IPS DF 6.9 (cell line): ENCODE results near the gene ZNF423.

Source experiments
- DNase-seq: peaks from one replicate; pipeline ENCODE4 v3.0.0-alpha.2; 2013; ENCODE audit warnings: low read depth, low spot score
- H3K27ac ChIP-seq: one replicate; pipeline ENCODE4 v1.5.1; 2013; ENCODE audit warnings: low read length, control low read depth
- H3K27me3 ChIP-seq: 2 replicates; pipeline ENCODE4 v1.6.1; 2013; ENCODE audit warnings: mild to moderate bottlenecking, low read length; ENCODE audit not compliant: control insufficient read depth, insufficient read depth
- H3K36me3 ChIP-seq: 2 replicates; pipeline ENCODE4 v1.6.1; 2013; ENCODE audit warnings: low read length; ENCODE audit not compliant: control insufficient read depth, insufficient read depth
- H3K4me1 ChIP-seq: 2 replicates; pipeline ENCODE4 v1.6.1; 2013; ENCODE audit warnings: low read length; ENCODE audit not compliant: control insufficient read depth, insufficient read depth
- H3K4me3 ChIP-seq: 2 replicates; pipeline ENCODE4 v1.5.1; 2013; ENCODE audit warnings: mild to moderate bottlenecking, low read length
- H3K9me3 ChIP-seq: 2 replicates; pipeline ENCODE4 v1.6.1; 2013; ENCODE audit warnings: low read length, inconsistent platforms; ENCODE audit not compliant: control insufficient read depth, insufficient read depth
- WGBS: extraction: QIAGEN DNeasy Blood & Tissue Kit; methylation state at CpG from one replicate; pipeline ENCODE4 v1.1.7; 2013; ENCODE audit warnings: mixed read lengths, missing lambda C conversion rate; ENCODE audit not compliant: insufficient read length, insufficient coverage; 5-methylcytosine and 5-hydroxymethylcytosine counted together

ZNF423 gene

DNA sequence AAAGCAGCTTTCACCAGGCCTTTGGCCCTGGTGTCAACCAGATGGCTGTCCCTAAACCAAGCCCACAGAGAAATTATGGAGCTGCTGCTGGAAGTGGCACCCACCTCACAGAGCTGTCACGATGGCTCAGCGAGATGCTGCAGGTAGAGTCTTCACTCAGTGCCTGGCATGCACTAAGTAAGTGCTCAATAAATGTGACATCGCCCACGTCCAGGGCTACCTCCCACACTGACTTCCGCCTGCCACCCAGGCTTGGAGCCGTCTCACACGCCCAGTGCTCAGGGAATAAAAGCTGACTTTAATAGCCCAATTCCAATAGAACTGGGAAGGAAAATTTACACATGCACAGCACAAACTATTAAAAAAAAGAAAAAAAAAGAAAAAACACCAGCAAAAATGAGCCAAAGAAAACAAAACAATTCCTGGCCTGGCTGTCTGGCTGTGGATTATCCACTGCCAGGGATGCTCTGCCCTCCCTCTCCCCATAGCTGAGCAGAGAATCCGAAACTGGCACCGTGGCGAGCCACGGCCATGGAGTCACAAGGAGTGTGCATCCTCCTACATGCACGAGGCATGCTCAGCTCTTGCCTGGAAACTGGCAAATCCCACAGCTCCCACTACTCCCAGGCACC lies 68.9 kb downstream of the ZNF423 start:
- no peak for DNase-seq
- Histone ChIP-seq H3K36me3 (no peaks in the 10 kb centered on the region; the same call in 1 of the 2 replicates), H3K27me3 (no peaks in the 10 kb centered on the region), H3K9me3 (no peaks in the 10 kb centered on the region; the same call in 1 of the 2 replicates), H3K27ac (no peak overlapping the region), H3K4me3 (no peak overlapping the region), H3K4me1 (peaks cover 1% of the 10 kb centered on the region; the same call in 1 of the 2 replicates)
- no CpG with 5 or more reads among the region's 12 CpGs for WGBS

DNA sequence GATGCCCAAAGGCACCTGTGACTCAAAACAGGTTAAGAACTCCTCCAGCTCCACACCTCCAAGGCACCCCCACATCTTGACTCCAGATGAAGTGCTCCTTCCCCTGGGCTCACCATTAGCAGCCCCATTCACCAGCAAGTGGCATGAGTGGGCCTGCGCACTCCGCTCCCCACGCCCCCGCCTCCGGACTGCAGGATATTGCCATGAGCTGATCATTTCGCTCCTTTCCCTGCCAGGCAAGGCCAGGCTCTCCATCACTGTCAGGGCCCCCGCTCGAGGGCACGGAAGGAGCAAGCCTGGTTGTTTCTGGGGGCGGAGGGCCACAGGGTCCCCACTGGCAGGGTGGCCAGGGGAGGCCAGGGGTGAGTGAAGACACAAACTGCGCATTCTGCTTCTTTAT lies 69.9 kb downstream of the ZNF423 start:
- Histone ChIP-seq H3K4me3 (no peak overlapping the region), H3K27me3 (no peaks in the 10 kb centered on the region), H3K27ac (no peak overlapping the region), H3K36me3 (no peaks in the 10 kb centered on the region; the same call in 1 of the 2 replicates), H3K9me3 (no peaks in the 10 kb centered on the region; the same call in 1 of the 2 replicates), H3K4me1 (peaks cover 1% of the 10 kb centered on the region; the same call in 1 of the 2 replicates)
- no peak for DNase-seq
- no CpG with 5 or more reads among the region's 11 CpGs for WGBS

DNA sequence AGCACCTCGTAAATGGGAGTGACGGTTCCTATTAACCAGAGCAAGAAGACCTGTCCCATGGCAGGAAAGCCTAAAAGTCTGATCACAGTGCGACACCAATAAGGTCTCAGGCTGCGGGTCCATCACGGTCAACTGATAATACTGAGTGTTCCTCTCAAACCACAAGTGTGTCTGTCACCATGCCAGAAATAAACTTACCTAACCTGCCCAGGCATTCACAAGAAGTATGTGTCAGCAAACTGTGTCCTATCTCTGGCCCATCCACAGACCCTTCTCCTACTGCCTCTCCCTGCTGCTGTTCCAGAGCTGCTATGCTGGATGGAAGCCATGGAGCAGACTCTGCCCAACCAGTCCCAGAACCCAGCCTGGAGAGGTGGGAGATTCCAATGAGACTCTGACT lies 73.5 kb downstream of the ZNF423 start:
- Histone ChIP-seq H3K27me3 (no peaks in the 10 kb centered on the region), H3K4me3 (no peak overlapping the region), H3K27ac (no peak overlapping the region), H3K4me1 (peaks cover 2% of the 10 kb centered on the region; the same call in 1 of the 2 replicates), H3K9me3 (no peaks in the 10 kb centered on the region), H3K36me3 (no peaks in the 10 kb centered on the region; the same call in 1 of the 2 replicates)
- no peak for DNase-seq
- WGBS = no CpG with 5 or more reads among the region's 5 CpGs

DNA sequence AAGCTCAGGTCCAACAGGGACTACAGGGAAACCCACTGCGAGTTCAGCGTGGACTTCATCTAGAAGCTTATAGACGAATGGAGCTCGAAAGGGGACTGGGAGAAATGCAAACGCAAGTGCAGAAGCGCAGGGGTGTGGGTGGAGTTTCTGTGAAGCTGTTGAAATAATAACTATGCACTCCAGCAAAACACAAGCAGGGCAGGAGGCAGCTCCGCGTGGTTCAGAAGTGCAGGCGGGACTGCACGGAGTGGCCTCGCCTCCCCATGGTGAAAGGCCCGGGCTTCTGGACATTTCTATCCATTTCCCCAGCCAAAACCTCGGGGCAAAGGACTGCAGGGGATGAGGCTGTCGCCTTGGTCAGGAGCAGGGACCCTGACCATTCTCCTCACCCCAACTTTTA lies 74.5 kb downstream of the ZNF423 start:
- H3K36me3 ChIP-seq = no peaks in the 10 kb centered on the region; the same call in 1 of the 2 replicates
- no peak for DNase-seq
- WGBS = no CpG with 5 or more reads among the region's 14 CpGs
- H3K9me3 ChIP-seq = no peaks in the 10 kb centered on the region
- H3K27ac ChIP-seq = no peak overlapping the region
- no peak overlapping the region for H3K4me3 ChIP-seq
- H3K27me3 ChIP-seq = no peaks in the 10 kb centered on the region
- H3K4me1 ChIP-seq = peaks cover 8% of the 10 kb centered on the region

DNA sequence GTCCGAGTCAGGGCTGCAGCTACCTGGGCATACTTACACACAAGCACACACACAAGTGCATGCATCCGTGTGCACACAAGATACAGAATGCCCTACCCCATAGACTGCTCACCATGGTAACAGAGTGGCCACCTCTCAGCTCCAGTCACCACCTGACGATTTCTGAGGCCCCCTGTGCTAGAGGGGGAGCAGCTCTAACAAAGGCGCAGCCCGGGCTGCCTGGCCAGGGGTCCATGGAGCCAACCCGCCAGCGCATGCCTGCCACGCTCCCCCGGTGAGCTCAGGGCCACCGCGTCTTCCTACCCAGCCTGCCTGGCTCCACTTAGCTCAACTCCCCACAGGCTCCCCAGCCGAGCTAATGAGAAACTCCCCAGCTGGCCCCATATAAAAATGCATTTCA lies 75.5 kb downstream of the ZNF423 start:
- DNase-seq = no peak
- Histone ChIP-seq H3K4me3 (no peak overlapping the region), H3K27ac (no peak overlapping the region), H3K4me1 (peaks cover 8% of the 10 kb centered on the region), H3K9me3 (no peaks in the 10 kb centered on the region), H3K27me3 (no peaks in the 10 kb centered on the region), H3K36me3 (no peaks in the 10 kb centered on the region)
- WGBS = no CpG with 5 or more reads among the region's 12 CpGs

DNA sequence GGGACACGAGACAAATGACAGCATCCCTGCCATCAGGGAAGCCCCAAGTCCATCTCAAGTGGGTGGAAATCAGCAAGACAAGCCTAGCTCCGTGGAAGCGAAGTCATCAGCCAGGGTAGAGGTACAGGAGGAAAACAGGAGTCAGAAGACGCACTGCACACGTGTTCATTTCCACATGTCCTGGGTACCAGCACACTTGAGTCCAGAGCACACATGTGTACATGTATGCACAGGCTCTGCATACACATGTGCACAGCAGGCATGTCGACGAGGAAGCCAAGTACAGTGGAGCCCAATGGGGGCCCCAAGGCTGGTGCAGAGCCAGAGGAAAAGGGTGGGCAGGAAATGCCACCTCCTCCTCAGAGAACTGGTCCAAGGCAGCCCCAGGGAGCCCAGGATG lies 75.9 kb downstream of the ZNF423 start:
- no peaks in the 10 kb centered on the region for H3K27me3 ChIP-seq
- no peak overlapping the region for H3K27ac ChIP-seq
- H3K9me3 ChIP-seq = no peaks in the 10 kb centered on the region
- H3K36me3 ChIP-seq = no peaks in the 10 kb centered on the region
- no CpG with 5 or more reads among the region's 7 CpGs for WGBS
- H3K4me1 ChIP-seq = peaks cover 8% of the 10 kb centered on the region
- DNase-seq = no peak
- no peak overlapping the region for H3K4me3 ChIP-seq

DNA sequence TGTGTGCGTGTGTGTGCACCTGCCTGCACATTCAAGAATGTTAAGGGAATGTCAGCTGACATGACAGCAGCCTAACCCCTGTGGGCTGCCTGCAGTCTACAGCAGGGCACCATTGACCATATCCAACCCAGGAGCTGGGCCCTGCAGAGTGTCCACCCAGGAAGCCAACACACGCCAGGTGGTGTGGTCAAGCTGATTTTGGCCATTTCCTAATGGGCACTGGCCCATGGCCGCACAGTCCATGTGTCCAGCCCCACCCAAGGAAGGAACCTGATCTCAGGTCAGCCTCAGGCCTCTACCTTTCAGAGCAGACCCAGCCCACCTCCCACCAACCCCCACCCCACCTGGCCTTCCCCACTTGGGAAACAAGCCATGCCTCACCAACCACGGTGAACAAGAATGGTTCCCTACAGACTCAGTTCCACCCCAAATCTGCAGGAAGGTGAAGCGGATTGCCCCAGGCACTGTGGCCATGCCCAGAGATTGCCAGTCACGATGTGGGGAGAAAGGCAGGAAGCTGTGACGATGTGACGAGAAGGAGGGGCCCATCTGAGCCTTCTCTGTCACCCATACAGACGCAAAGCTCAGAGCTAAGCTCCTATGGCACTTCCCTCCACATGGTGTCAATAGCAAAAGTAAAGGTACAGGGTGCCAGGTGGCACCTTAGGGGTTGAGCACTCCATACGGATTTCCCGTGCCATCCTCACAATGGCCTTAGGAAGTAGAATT lies 77.5 kb downstream of the ZNF423 start:
- DNase-seq = no peak
- no peak overlapping the region for H3K4me3 ChIP-seq
- H3K36me3 ChIP-seq = no peaks in the 10 kb centered on the region
- no peaks in the 10 kb centered on the region for H3K27me3 ChIP-seq
- no CpG with 5 or more reads among the region's 11 CpGs for WGBS
- no peak overlapping the region for H3K27ac ChIP-seq
- peaks cover 10% of the 10 kb centered on the region for H3K4me1 ChIP-seq
- H3K9me3 ChIP-seq = no peaks in the 10 kb centered on the region

DNA sequence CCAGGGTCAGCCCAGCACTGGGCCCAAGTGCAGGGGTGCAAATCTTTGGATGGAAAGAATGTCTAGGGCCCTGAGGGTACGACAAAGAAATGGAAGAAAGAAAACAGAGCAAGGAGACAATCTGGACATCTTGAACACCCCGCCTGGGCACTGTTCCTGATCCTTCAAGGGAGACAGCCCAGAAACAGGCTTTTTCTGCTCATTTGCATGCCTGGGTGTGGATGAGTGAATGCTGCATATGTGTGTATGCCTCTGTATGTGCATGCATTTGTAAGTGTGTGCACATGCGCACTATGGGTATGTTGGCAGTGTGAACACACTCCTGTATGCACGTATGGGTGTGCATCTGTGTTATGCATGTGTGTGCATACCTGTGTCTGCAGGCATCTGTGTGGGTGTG lies 79.2 kb downstream of the ZNF423 start:
- peak overlapping the region; percentile 23 for H3K27ac ChIP-seq
- WGBS = no CpG with 5 or more reads among the region's 4 CpGs

DNA sequence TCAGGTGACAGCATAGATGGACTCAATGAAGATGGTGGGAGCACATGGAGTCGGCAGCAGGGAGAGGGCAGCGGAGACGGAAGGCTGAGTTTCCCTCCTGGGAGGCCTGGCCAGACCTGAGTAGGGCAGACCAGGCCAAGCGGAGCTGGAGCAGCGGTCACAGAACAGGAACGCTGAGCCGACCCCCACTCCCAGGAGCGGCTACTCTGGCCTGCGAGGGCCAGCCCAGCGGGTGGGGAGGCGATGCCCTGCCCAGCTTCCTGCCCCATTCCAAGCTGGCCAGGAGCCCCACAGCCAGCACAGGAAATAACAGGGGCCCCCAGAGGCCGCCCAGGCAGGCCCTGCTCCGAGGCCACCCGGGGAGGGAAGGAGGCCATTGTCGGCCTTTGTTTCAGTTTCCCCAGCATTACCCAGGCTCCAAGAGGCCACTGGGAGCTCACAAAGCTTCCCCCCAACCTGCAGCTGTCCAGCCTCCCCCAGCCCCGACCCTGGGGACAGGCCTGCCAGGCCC lies 79.8 kb downstream of the ZNF423 start:
- no CpG with 5 or more reads among the region's 16 CpGs for WGBS
- no peaks in the 10 kb centered on the region for H3K36me3 ChIP-seq
- H3K9me3 ChIP-seq = no peaks in the 10 kb centered on the region
- DNase-seq = no peak
- H3K4me1 ChIP-seq = peaks cover 10% of the 10 kb centered on the region
- no peak overlapping the region for H3K4me3 ChIP-seq
- H3K27me3 ChIP-seq = no peaks in the 10 kb centered on the region
- H3K27ac ChIP-seq = no peak overlapping the region

More for the DNA sequence above, 79.2 kb downstream of the ZNF423 start:
- H3K36me3 ChIP-seq = no peaks in the 10 kb centered on the region
- H3K27me3 ChIP-seq = no peaks in the 10 kb centered on the region
- H3K4me3 ChIP-seq = no peak overlapping the region
- H3K4me1 ChIP-seq = peaks cover 10% of the 10 kb centered on the region
- no peak for DNase-seq
- H3K9me3 ChIP-seq = no peaks in the 10 kb centered on the region

DNA sequence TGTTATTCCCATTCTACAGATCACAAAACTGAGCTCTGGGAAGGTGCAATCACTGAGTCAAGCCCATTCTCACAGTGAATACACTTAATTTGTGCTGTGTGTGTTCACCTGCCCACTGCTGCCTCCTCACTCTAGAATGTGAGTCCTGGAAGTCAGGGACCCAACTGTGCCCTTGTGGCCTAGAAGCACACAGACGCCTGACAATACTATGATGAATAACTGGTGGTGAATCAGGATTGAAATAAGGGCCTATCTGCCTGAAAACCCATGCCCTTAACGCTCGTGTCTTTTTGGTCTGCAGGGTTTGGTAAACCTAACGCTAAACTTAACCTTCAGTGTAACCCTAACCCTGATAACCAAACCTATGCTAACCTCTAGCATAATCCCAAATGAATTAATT lies 80.3 kb downstream of the ZNF423 start:
- no peak overlapping the region for H3K27ac ChIP-seq
- H3K4me3 ChIP-seq = no peak overlapping the region
- no peak for DNase-seq
- H3K4me1 ChIP-seq = peaks cover 10% of the 10 kb centered on the region
- no peaks in the 10 kb centered on the region for H3K36me3 ChIP-seq
- H3K27me3 ChIP-seq = no peaks in the 10 kb centered on the region
- WGBS = no CpG with 5 or more reads among the region's 4 CpGs
- no peaks in the 10 kb centered on the region for H3K9me3 ChIP-seq
